Measurements from ENCODE around the gene NPR3.

- TF ChIP-seq CTCF (IDR thresholded peaks at IDR 0.05 in 8 of 11, conservative IDR thresholded peaks at IDR 0.05 in 3 of 11) = no peak
- TF ChIP-seq POLR2AphosphoS5 (IDR thresholded peaks at IDR 0.05) = no peak
- no peak for TF ChIP-seq POLR2A (IDR thresholded peaks at IDR 0.05)
Observed at GRCh38 chr5:32720300-32720699, 9.2 kb downstream of the NPR3 start.

Measured in spleen (tissue), 7 donors.